Upper lobe of right lung (tissue), 1 donor: ENCODE results near the gene ZFAND6. TPM values are rescaled to one million over a fixed set of nuclear protein-coding genes. Genes with fewer than 3 reads are reported as not detected.

ENCODE experiments used
- ATAC-seq: fragments of 200-7000 bp; cut with Tn5 transposase; one replicate; pipeline ENCODE4 v1.9.1; 2020; ENCODE audit warnings: mild to moderate bottlenecking, moderate library complexity
- DNase-seq: peaks from one replicate; pipeline ENCODE4 v3.0.0-alpha.2; 2020
- H3K27ac ChIP-seq: fragments of 200-600 bp; one replicate; pipeline ENCODE4 v1.8.0; 2022
- H3K27me3 ChIP-seq: fragments of 200-600 bp; one replicate; pipeline ENCODE4 v1.8.0; 2022; ENCODE audit warnings: mild to moderate bottlenecking
- H3K36me3 ChIP-seq: fragments of 200-600 bp; one replicate; pipeline ENCODE4 v1.8.0; 2022
- H3K4me1 ChIP-seq: fragments of 200-600 bp; one replicate; pipeline ENCODE4 v1.8.0; 2022
- H3K4me3 ChIP-seq: fragments of 200-600 bp; one replicate; pipeline ENCODE4 v1.8.0; 2022; ENCODE audit warnings: mild to moderate bottlenecking
- H3K9me3 ChIP-seq: fragments of 200-600 bp; one replicate; pipeline ENCODE4 v1.8.0; 2022
- intact Hi-C: fragments of 100-400 bp; cut with DNase I; formaldehyde crosslinking; loops from one replicate; pipeline ENCODE4 v1.11.0; 2022
- total RNA-seq: library from RNA; stranded (reverse); fragmentation: NEBNext Ultra II Directional; extraction: Animal tissue kit (Norgen Biotek cat#: 25700); gene quantifications from one replicate; pipeline ENCODE4 v1.2.1, GENCODE V29; 2021
- TF ChIP-seq, protein P1 (sequence below): fragments of 200-600 bp; IDR thresholded peaks from one replicate; pipeline ENCODE4 v1.8.0; 2022; ENCODE audit warnings: antibody characterized with exemption
- donor health status: DM: no; HTN: yes; CAD: no; lungs with severe emphysema.

The ZFAND6 gene
- total RNA-seq, 1 donor from 2014 or later: 79.5 TPM

- Histone ChIP-seq H3K9me3 (no peaks in the 10 kb centered on the region), H3K27ac (no peak overlapping the region), H3K36me3 (peaks cover 65% of the 10 kb centered on the region), H3K4me1 (no peaks in the 10 kb centered on the region), H3K4me3 (no peak overlapping the region), H3K27me3 (no peaks in the 10 kb centered on the region)
- ATAC-seq (no peak), DNase-seq (no peak)
- intact Hi-C loops: no loop called here
- TF ChIP-seq, protein P1, sequence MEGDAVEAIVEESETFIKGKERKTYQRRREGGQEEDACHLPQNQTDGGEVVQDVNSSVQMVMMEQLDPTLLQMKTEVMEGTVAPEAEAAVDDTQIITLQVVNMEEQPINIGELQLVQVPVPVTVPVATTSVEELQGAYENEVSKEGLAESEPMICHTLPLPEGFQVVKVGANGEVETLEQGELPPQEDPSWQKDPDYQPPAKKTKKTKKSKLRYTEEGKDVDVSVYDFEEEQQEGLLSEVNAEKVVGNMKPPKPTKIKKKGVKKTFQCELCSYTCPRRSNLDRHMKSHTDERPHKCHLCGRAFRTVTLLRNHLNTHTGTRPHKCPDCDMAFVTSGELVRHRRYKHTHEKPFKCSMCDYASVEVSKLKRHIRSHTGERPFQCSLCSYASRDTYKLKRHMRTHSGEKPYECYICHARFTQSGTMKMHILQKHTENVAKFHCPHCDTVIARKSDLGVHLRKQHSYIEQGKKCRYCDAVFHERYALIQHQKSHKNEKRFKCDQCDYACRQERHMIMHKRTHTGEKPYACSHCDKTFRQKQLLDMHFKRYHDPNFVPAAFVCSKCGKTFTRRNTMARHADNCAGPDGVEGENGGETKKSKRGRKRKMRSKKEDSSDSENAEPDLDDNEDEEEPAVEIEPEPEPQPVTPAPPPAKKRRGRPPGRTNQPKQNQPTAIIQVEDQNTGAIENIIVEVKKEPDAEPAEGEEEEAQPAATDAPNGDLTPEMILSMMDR: no peak
Measured at GRCh38 chr15:80184554-80184953, 125.1 kb downstream of the ZFAND6 start.

- TF ChIP-seq, protein P1: no peak
- Histone ChIP-seq H3K27me3 (no peaks in the 10 kb centered on the region), H3K27ac (no peak overlapping the region), H3K4me1 (no peaks in the 10 kb centered on the region), H3K9me3 (no peaks in the 10 kb centered on the region), H3K4me3 (no peak overlapping the region), H3K36me3 (peaks cover 60% of the 10 kb centered on the region)
- ATAC-seq (no peak), DNase-seq (no peak)
- intact Hi-C loops: no loop called here
Measured at GRCh38 chr15:80185152-80185551, 125.7 kb downstream of the ZFAND6 start.

DNA sequence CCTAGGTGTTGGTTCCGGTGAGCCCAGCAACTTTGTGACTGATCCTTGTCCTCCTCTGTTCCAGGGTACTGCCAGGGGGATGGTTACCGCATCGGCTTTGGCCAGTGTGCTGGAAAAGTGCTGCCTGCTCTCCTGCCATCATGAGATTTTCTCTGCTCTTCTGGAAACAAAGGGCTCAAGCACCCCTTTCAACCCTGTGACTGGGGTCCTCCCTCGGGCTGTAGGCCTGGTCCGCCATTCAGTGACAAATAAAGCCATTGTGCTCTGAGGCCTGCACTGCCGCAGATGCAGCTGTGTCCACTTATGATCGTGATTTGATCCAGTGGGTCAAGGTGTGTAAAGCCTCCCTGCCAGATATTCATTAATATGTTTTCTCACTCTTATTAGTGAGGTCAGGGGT, 126.6 kb downstream of the ZFAND6 start:
- TF ChIP-seq, protein P1: no peak
- DNase-seq (no peak), ATAC-seq (no peak)
- Histone ChIP-seq H3K9me3 (no peaks in the 10 kb centered on the region), H3K27ac (no peak overlapping the region), H3K4me3 (no peak overlapping the region), H3K27me3 (no peaks in the 10 kb centered on the region), H3K36me3 (peaks cover 51% of the 10 kb centered on the region), H3K4me1 (no peaks in the 10 kb centered on the region)
- intact Hi-C loops: no loop called here

DNA sequence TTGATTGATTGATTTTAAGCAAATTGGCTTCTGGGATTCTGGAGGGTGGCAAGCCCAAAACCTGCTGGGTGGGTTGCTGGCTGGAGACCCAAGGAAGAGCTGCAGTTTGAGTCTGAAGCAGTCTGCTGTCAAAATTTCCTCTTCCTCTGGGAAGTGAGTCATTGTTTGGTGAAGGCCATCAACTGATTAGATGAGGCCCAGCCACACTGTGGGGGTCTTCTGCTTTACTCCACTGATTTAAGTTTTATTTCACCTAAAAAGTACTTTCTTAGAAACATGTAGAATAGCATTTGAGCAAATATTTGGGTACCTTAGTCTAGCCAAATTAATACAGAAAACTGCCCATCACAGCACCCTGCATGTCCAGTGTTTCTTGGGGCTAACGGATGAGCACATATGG, 127.1 kb downstream of the ZFAND6 start:
- H3K27me3 ChIP-seq: no peaks in the 10 kb centered on the region
- H3K4me1 ChIP-seq: no peaks in the 10 kb centered on the region
- no peak for ATAC-seq
- H3K36me3 ChIP-seq: peaks cover 48% of the 10 kb centered on the region
- no peak for DNase-seq
- no peaks in the 10 kb centered on the region for H3K9me3 ChIP-seq
- no peak overlapping the region for H3K4me3 ChIP-seq
- intact Hi-C loops: no loop called here
- no peak overlapping the region for H3K27ac ChIP-seq
- TF ChIP-seq, protein P1: no peak

Other genes starting within 250 kb of the ZFAND6 start
- gene MTHFS, start 162.7 kb upstream of the ZFAND6 start, total RNA-seq: 40.4 TPM
- 91.1 TPM for gene BCL2A1, start 88.5 kb upstream of the ZFAND6 start, total RNA-seq
- 31.7 TPM for gene FAH, start 93.3 kb downstream of the ZFAND6 start, total RNA-seq
- 1.9 TPM for gene CTXND1, start 192.5 kb downstream of the ZFAND6 start, total RNA-seq